ENCODE data around the gene ACTL6B.

GRCh38 chr7:100686201-100686821 is 30.1 kb upstream of the ACTL6B start:
- no peak for TF ChIP-seq EZH2phosphoT487 (IDR thresholded peaks at IDR 0.05; ENCODE audit: borderline replicate concordance, low read length)
- TF ChIP-seq, protein P1, sequence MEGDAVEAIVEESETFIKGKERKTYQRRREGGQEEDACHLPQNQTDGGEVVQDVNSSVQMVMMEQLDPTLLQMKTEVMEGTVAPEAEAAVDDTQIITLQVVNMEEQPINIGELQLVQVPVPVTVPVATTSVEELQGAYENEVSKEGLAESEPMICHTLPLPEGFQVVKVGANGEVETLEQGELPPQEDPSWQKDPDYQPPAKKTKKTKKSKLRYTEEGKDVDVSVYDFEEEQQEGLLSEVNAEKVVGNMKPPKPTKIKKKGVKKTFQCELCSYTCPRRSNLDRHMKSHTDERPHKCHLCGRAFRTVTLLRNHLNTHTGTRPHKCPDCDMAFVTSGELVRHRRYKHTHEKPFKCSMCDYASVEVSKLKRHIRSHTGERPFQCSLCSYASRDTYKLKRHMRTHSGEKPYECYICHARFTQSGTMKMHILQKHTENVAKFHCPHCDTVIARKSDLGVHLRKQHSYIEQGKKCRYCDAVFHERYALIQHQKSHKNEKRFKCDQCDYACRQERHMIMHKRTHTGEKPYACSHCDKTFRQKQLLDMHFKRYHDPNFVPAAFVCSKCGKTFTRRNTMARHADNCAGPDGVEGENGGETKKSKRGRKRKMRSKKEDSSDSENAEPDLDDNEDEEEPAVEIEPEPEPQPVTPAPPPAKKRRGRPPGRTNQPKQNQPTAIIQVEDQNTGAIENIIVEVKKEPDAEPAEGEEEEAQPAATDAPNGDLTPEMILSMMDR (conservative IDR thresholded peaks at IDR 0.05; ENCODE audit: low read depth, low read length): no peak
- TF ChIP-seq EZH2 (IDR thresholded peaks at IDR 0.05; ENCODE audit: low read length, unreplicated experiment): no peak

Data from PC-3 (cell line).